Mesothelial cell of epicardium (in vitro differentiated cells): Measurements from ENCODE around the gene AGPAT3. TPM values are rescaled to one million over a fixed set of nuclear protein-coding genes. Genes with fewer than 3 reads are reported as not detected.
"Not testable (repeated sequence)": the region's sequence is repeated elsewhere in the genome, so short reads cannot be mapped to it uniquely, and the experiment has no call there.

ENCODE experiments used
- DNase-seq, 2 experiments: peaks; one replicate each; pipeline ENCODE4 v3.0.0; 2021; ENCODE audit warnings: low spot score in 2 of 2; ENCODE audit not compliant: unreplicated experiment in 2 of 2
- H3K27ac Mint-ChIP-seq: 2 replicates; pipeline ENCODE4 v1.8.0; 2021; ENCODE audit warnings: mixed read lengths
- H3K27me3 Mint-ChIP-seq: 2 replicates; pipeline ENCODE4 v1.8.0; 2021; ENCODE audit warnings: low read depth, mixed read lengths
- H3K36me3 Mint-ChIP-seq: 2 replicates; pipeline ENCODE4 v1.8.0; 2021; ENCODE audit warnings: mixed read lengths
- H3K4me1 Mint-ChIP-seq: 2 replicates; pipeline ENCODE4 v1.8.0; 2021; ENCODE audit warnings: mixed read lengths
- H3K4me3 Mint-ChIP-seq: 2 replicates; pipeline ENCODE4 v1.8.0; 2021; ENCODE audit warnings: mild to moderate bottlenecking, moderate library complexity, mixed read lengths
- H3K9me3 Mint-ChIP-seq: 2 replicates; pipeline ENCODE4 v1.8.0; 2021; ENCODE audit warnings: mixed read lengths
- CTCF ChIP-seq: fragments of 200-600 bp; sonication (generic); IDR thresholded peaks from one replicate; pipeline ENCODE4 v1.5.0; 2021; ENCODE audit warnings: antibody characterized with exemption; ENCODE audit not compliant: unreplicated experiment
- total RNA-seq: library from RNA; stranded (reverse); gene quantifications from 3 replicates; pipeline ENCODE4 v1.2.1, GENCODE V29; 2021

Gene AGPAT3
- total RNA-seq, 1 donor from 2014 or later, result 71.0 TPM

- H3K4me1 Mint-ChIP-seq, result no peaks in the 10 kb centered on the region
- H3K4me3 Mint-ChIP-seq, result no peak overlapping the region
- TF ChIP-seq CTCF, result no peak
- H3K27me3 Mint-ChIP-seq, result no peaks in the 10 kb centered on the region
- H3K9me3 Mint-ChIP-seq, result peaks cover 23% of the 10 kb centered on the region
- H3K27ac Mint-ChIP-seq, result no peak overlapping the region
- H3K36me3 Mint-ChIP-seq, result peaks cover 47% of the 10 kb centered on the region
- DNase-seq, result no peak
These were observed 30.2 kb downstream of the AGPAT3 start for GRCh38 chr21:43895196-43895595.

GRCh38 chr21:43896696-43897299 lies 31.8 kb downstream of the AGPAT3 start:
- H3K27ac Mint-ChIP-seq, H3K4me1 Mint-ChIP-seq: not testable (repeated sequence)

GRCh38 chr21:43899307-43900077 lies 34.5 kb downstream of the AGPAT3 start:
- DNase-seq, result no peak
- no peak for TF ChIP-seq CTCF

More at GRCh38 chr21:43896696-43897299, 31.8 kb downstream of the AGPAT3 start:
- Mint-ChIP-seq H3K36me3 (peaks cover 47% of the 10 kb centered on the region), H3K9me3 (peaks cover 20% of the 10 kb centered on the region)
- H3K4me3 Mint-ChIP-seq, DNase-seq, H3K27me3 Mint-ChIP-seq: not testable (repeated sequence)

GRCh38 chr21:43900078-43900385 lies 35.0 kb downstream of the AGPAT3 start:
- Mint-ChIP-seq H3K27me3 (no peaks in the 10 kb centered on the region), H3K36me3 (peaks cover 40% of the 10 kb centered on the region), H3K27ac (no peak overlapping the region), H3K4me1 (no peaks in the 10 kb centered on the region), H3K9me3 (peaks cover 14% of the 10 kb centered on the region), H3K4me3 (no peak overlapping the region)
- no peak for DNase-seq
- TF ChIP-seq CTCF, result no peak

More at GRCh38 chr21:43899307-43900077, 34.5 kb downstream of the AGPAT3 start:
- Mint-ChIP-seq H3K27ac (no peak overlapping the region), H3K36me3 (peaks cover 36% of the 10 kb centered on the region), H3K27me3 (no peaks in the 10 kb centered on the region), H3K4me3 (no peak overlapping the region), H3K4me1 (no peaks in the 10 kb centered on the region), H3K9me3 (peaks cover 14% of the 10 kb centered on the region)

- DNase-seq, result no peak
- Mint-ChIP-seq H3K27me3 (no peaks in the 10 kb centered on the region), H3K27ac (no peak overlapping the region), H3K36me3 (peaks cover 41% of the 10 kb centered on the region), H3K4me1 (no peaks in the 10 kb centered on the region), H3K9me3 (peaks cover 14% of the 10 kb centered on the region), H3K4me3 (no peak overlapping the region)
- TF ChIP-seq CTCF, result no peak
These were observed 35.7 kb downstream of the AGPAT3 start for GRCh38 chr21:43900690-43901089.

- no peaks in the 10 kb centered on the region for H3K27me3 Mint-ChIP-seq
- TF ChIP-seq CTCF, result no peak
- no peak overlapping the region for H3K27ac Mint-ChIP-seq
- H3K4me3 Mint-ChIP-seq, result no peak overlapping the region
- DNase-seq, result no peak
- H3K4me1 Mint-ChIP-seq, result no peaks in the 10 kb centered on the region
- H3K36me3 Mint-ChIP-seq, result peaks cover 46% of the 10 kb centered on the region
- H3K9me3 Mint-ChIP-seq, result peaks cover 10% of the 10 kb centered on the region
These were observed 37.4 kb downstream of the AGPAT3 start for GRCh38 chr21:43902441-43902840.
